ENCODE data around the gene FBLN1.

The FBLN1 gene

GRCh38 chr22:45503816-45504372, 1.2 kb downstream of the FBLN1 start:
- DNase-seq (ENCODE audit: extremely low read depth in 1 of 2, low read depth in 1 of 2): no peak

GRCh38 chr22:45504373-45505341, 2.0 kb downstream of the FBLN1 start:
- DNase-seq (ENCODE audit: extremely low read depth in 1 of 2, low read depth in 1 of 2): no peak

- DNase-seq (ENCODE audit: extremely low read depth in 1 of 2, low read depth in 1 of 2): no peak
These were observed 3.5 kb downstream of the FBLN1 start for GRCh38 chr22:45505991-45506747.

- no peak for DNase-seq (ENCODE audit: extremely low read depth in 1 of 2, low read depth in 1 of 2)
These were observed 4.2 kb downstream of the FBLN1 start for GRCh38 chr22:45506816-45507360.

GRCh38 chr22:45507798-45508197, 5.1 kb downstream of the FBLN1 start:
- no peak for DNase-seq (ENCODE audit: extremely low read depth in 1 of 2, low read depth in 1 of 2)

- DNase-seq (ENCODE audit: extremely low read depth in 1 of 2, low read depth in 1 of 2): no peak
These were observed 6.1 kb downstream of the FBLN1 start for GRCh38 chr22:45508814-45509213.

- no peak for DNase-seq (ENCODE audit: extremely low read depth in 1 of 2, low read depth in 1 of 2)
These were observed 7.9 kb downstream of the FBLN1 start for GRCh38 chr22:45510376-45511232.

GRCh38 chr22:45511847-45512261, 9.2 kb downstream of the FBLN1 start:
- no peak for DNase-seq (ENCODE audit: extremely low read depth in 1 of 2, low read depth in 1 of 2)

- no peak for DNase-seq (ENCODE audit: extremely low read depth in 1 of 2, low read depth in 1 of 2)
These were observed 9.7 kb downstream of the FBLN1 start for GRCh38 chr22:45512363-45512762.

- no peak for DNase-seq (ENCODE audit: extremely low read depth in 1 of 2, low read depth in 1 of 2)
These were observed 13.0 kb downstream of the FBLN1 start for GRCh38 chr22:45515676-45516075.

GRCh38 chr22:45516163-45516562, 13.5 kb downstream of the FBLN1 start:
- DNase-seq (ENCODE audit: extremely low read depth in 1 of 2, low read depth in 1 of 2): no peak

GRCh38 chr22:45516923-45517675, 14.4 kb downstream of the FBLN1 start:
- no peak for DNase-seq (ENCODE audit: extremely low read depth in 1 of 2, low read depth in 1 of 2)

- no peak for DNase-seq (ENCODE audit: extremely low read depth in 1 of 2, low read depth in 1 of 2)
These were observed 15.5 kb downstream of the FBLN1 start for GRCh38 chr22:45518136-45518535.

- DNase-seq (ENCODE audit: extremely low read depth in 1 of 2, low read depth in 1 of 2): no peak
These were observed 15.9 kb downstream of the FBLN1 start for GRCh38 chr22:45518580-45518991.

- DNase-seq (ENCODE audit: extremely low read depth in 1 of 2, low read depth in 1 of 2): no peak
These were observed 18.5 kb downstream of the FBLN1 start for GRCh38 chr22:45521178-45521577.

- no peak for DNase-seq (ENCODE audit: extremely low read depth in 1 of 2, low read depth in 1 of 2)
These were observed 19.8 kb downstream of the FBLN1 start for GRCh38 chr22:45522462-45522861.

- DNase-seq (ENCODE audit: extremely low read depth in 1 of 2, low read depth in 1 of 2): no peak
These were observed 21.5 kb downstream of the FBLN1 start for GRCh38 chr22:45524157-45524556.

- DNase-seq (ENCODE audit: extremely low read depth in 1 of 2, low read depth in 1 of 2): no peak
These were observed 22.3 kb downstream of the FBLN1 start for GRCh38 chr22:45524966-45525365.

GRCh38 chr22:45525480-45525879, 22.8 kb downstream of the FBLN1 start:
- DNase-seq (ENCODE audit: extremely low read depth in 1 of 2, low read depth in 1 of 2): no peak

- no peak for DNase-seq (ENCODE audit: extremely low read depth in 1 of 2, low read depth in 1 of 2)
These were observed 23.6 kb downstream of the FBLN1 start for GRCh38 chr22:45526281-45526680.
